Testis (tissue), 3 donors: ENCODE results near the gene ADARB1. TPM values are rescaled to one million over a fixed set of nuclear protein-coding genes. Genes with fewer than 3 reads are reported as not detected.

Experiments
- DNase-seq: peaks from one replicate; pipeline ENCODE4 v3.0.0-alpha.2; 2019
- H3K27ac ChIP-seq, 2 donors: fragments of 200-600 bp; sonication (generic); one replicate each; pipeline ENCODE4 v1.5.1; 2019
- H3K27me3 ChIP-seq: fragments of 200-600 bp; sonication (generic); one replicate; pipeline ENCODE4 v1.5.1; 2019
- H3K36me3 ChIP-seq: fragments of 200-600 bp; sonication (generic); one replicate; pipeline ENCODE4 v1.5.1; 2017; ENCODE audit warnings: low read depth; ENCODE audit errors: missing control alignments
- H3K4me1 ChIP-seq: fragments of 200-600 bp; sonication (generic); one replicate; pipeline ENCODE4 v1.5.1; 2019
- H3K4me3 ChIP-seq, 2 donors: fragments of 200-600 bp; sonication (generic); one replicate each; pipeline ENCODE4 v1.5.1; 2017 to 2019
- H3K9me3 ChIP-seq: fragments of 200-600 bp; sonication (generic); one replicate; pipeline ENCODE4 v1.5.1; 2017
- CTCF ChIP-seq, 3 experiments: fragments of 450-650 bp in 2 of 3; fragments of 200-600 bp in 1 of 3; sonication (generic) in 1 of 3; IDR thresholded peaks; one replicate each; pipeline ENCODE4 v1.5.1; 2016 to 2019; ENCODE audit warnings: antibody characterized with exemption in 3 of 3, mild to moderate bottlenecking in 2 of 3, moderate library complexity in 1 of 3
- POLR2A ChIP-seq: fragments of 450-650 bp; IDR thresholded peaks from one replicate; pipeline ENCODE4 v1.6.1; 2017; ENCODE audit warnings: antibody characterized with exemption, mild to moderate bottlenecking, moderate library complexity
- WGBS, 2 donors: methylation state at CpG; one replicate each; pipeline ENCODE4 v1.1.5; 2018; 5-methylcytosine and 5-hydroxymethylcytosine counted together
- intact Hi-C: fragments of 100-400 bp; cut with DNase I; formaldehyde crosslinking; loops from one replicate; pipeline ENCODE4 v1.15.1; 2023; ENCODE audit warnings: low total_unique reads
- polyA plus RNA-seq: library from polyadenylated mRNA; stranded (reverse); fragments of 350-450 nt; fragmentation: Illumina TruSeq; extraction: RNeasy Lipid Tissue Mini Kit (QIAGEN cat#74804); gene quantifications from one replicate; pipeline ENCODE4 v1.2.3, GENCODE V29; 2014; ENCODE audit warnings: low read depth, low replicate concordance; ENCODE audit not compliant: insufficient read depth
- total RNA-seq, 2 donors: library from RNA; depleted of rRNA; stranded (reverse); fragments of >200 nt; gene quantifications; one replicate each; pipeline ENCODE4 v1.2.3, GENCODE V29; 2016

ADARB1 gene
- total and polyA plus RNA-seq, 3 donors from 2014 or later = 17.6 to 23.0 (median 17.6) TPM

- H3K4me3 ChIP-seq = no peak overlapping the region
- H3K36me3 ChIP-seq = no peaks in the 10 kb centered on the region
- H3K27me3 ChIP-seq = no peaks in the 10 kb centered on the region
- H3K4me1 ChIP-seq = no peaks in the 10 kb centered on the region
- peak; percentile 12 for DNase-seq
- 97% methylated on average over 29 to 36 of the region's 36 CpGs for WGBS, 2 donors
- intact Hi-C loops = loop anchor here (10.0 kb wide), 1 partner anchor 121 kb away; no protein-coding TSS in a partner anchor
- no peak overlapping the region for H3K27ac ChIP-seq
- H3K9me3 ChIP-seq = no peaks in the 10 kb centered on the region
- TF ChIP-seq CTCF (IDR thresholded peaks at IDR 0.05) = no peak
- no peak for TF ChIP-seq POLR2A
Measured at GRCh38 chr21:45265721-45266517, 191.5 kb downstream of the ADARB1 start.

DNA sequence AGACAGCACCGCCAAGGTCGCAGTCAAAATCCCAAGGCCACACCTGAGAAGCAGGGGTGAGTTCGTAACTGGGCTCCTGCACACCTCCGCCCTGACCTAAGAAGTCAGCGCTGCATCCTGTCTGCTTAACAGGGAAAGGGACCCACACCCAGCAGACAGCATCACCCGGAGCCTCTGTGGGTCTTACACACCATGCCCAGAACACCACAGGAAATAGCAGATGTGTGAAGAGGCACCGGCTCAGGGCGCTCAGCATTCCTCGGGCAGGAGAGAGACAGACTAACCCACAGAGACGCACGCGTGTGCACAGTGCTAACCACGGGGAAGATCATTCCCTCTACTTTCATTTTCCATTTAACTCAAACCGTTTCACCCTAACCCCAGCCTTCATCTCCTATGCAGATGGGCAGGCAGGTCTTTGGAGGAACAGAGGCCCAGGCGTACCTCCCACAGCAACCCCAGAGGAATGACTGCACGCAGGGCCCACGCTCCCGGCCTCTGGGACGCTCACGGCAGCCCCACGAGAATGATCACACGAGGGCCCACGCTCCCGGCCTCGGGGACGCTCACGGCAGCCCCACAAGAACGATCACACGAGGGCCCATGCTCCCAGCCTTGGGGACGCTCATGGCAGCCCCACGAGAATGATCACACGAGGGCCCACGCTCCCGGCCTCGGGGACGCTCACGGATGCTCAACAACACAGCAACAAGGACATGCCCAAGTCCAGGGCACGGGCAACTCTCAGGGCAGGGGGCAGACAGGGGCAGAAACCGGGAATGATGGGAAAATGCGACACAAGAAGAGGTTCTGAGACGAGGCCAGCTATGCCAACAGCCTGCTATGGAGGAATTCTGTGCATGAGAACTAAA lies 192.4 kb downstream of the ADARB1 start:
- TF ChIP-seq POLR2A (no peak), CTCF (IDR thresholded peaks at IDR 0.05) (no peak)
- intact Hi-C loops = loop anchor here (10.0 kb wide), 1 partner anchor 122 kb away; no protein-coding TSS in a partner anchor
- DNase-seq = peak; percentile 12
- 87 to 93% methylated on average over 11 to 41 of the region's 41 CpGs for WGBS, 2 donors
- H3K4me3 ChIP-seq = no peak overlapping the region
- no peaks in the 10 kb centered on the region for H3K4me1 ChIP-seq
- no peaks in the 10 kb centered on the region for H3K36me3 ChIP-seq
- no peaks in the 10 kb centered on the region for H3K9me3 ChIP-seq
- H3K27ac ChIP-seq = no peak overlapping the region
- no peaks in the 10 kb centered on the region for H3K27me3 ChIP-seq

- Histone ChIP-seq H3K27ac (no peak overlapping the region), H3K36me3 (no peaks in the 10 kb centered on the region), H3K4me1 (no peaks in the 10 kb centered on the region), H3K27me3 (no peaks in the 10 kb centered on the region), H3K4me3 (no peak overlapping the region), H3K9me3 (no peaks in the 10 kb centered on the region)
- TF ChIP-seq CTCF (IDR thresholded peaks at IDR 0.05) (no peak), POLR2A (no peak)
- DNase-seq = no peak
- 91 to 98% methylated on average over 15 to 16 of the region's 16 CpGs for WGBS, 2 donors
- intact Hi-C loops = loop anchor here (10.0 kb wide), 1 partner anchor 123 kb away; no protein-coding TSS in a partner anchor
Measured at GRCh38 chr21:45267390-45267760, 193.0 kb downstream of the ADARB1 start.

DNA sequence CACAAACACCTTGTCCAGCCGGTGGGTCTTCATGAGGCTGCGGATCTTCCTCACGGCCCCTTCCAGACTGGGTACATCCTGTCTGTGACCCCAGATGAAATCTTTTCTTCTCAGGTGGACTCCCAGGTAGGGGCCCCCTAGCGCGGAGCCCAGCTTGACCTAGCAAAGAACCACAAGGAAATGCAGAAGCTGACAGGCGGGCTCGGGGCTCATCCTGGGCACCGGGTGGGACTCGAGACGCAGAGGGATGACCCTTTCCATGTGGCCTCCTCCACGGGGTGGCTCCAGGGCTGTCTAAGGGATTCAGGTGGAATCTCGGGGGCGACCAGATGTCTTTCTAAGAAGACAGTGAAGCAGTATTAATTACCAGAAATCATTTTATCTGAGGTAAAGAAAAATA lies 195.5 kb downstream of the ADARB1 start:
- Histone ChIP-seq H3K27me3 (no peaks in the 10 kb centered on the region), H3K4me3 (no peak overlapping the region), H3K36me3 (no peaks in the 10 kb centered on the region), H3K9me3 (no peaks in the 10 kb centered on the region), H3K27ac (no peak overlapping the region), H3K4me1 (no peaks in the 10 kb centered on the region)
- TF ChIP-seq POLR2A (no peak), CTCF (IDR thresholded peaks at IDR 0.05) (no peak)
- DNase-seq = peak; percentile 11
- intact Hi-C loops = loop anchor here (10.0 kb wide), 1 partner anchor 125 kb away; no protein-coding TSS in a partner anchor
- 98 to 99% methylated on average over 13 of the region's 13 CpGs for WGBS, 2 donors
